Heart left ventricle (tissue), 13 donors: ENCODE results near the gene CDH13.

Experiments
- CTCF ChIP-seq, 12 donors: fragments of 200-600 bp; sonication (generic) in 4 of 12; IDR thresholded peaks; one replicate each; pipeline versions ENCODE4 v1.5.0 to v1.8.0; 2018 to 2022; ENCODE audit warnings: antibody characterized with exemption in 12 of 12, mild to moderate bottlenecking in 5 of 12
- POLR2A ChIP-seq, 2 donors: fragments of 450-650 bp; IDR thresholded peaks; one replicate each; pipeline ENCODE4 v1.6.1; 2017; ENCODE audit warnings: antibody characterized with exemption in 2 of 2, mild to moderate bottlenecking in 2 of 2, moderate library complexity in 2 of 2
- donor health status: ischemic (EF 13 %, LVEDD 7.1; RV severe dilation, severe dysfunction).
- donor health status: DM: no; HTN: yes; CAD: no.
- donor health status: DM: no; HTN: no; CAD: no.
- donor health status: ischemic (EF 25% LVEDD 6.9; RV normal size, moderate dysfunction).
- donor health status: ischemic (EF 25% LVEDD 5.7; RV mildly dilated, moderate dysfunction).
- donor health status: ischemic (EF 35%, LVEDD 5.7; RV mildly dilated, moderate dysfunction).
- donor health status: nonischemic (EF 11% LVEDD 7.7; RV severe dilation, severe dysfunction).
- donor health status: DM: yes; HTN: yes; CAD: no.
- donor health status: PGD.
- donor health status: ischemic (EF 29% LVEDD 5.4; RV normal size, mild dysfunction).
- donor health status: nonischemic (EF 23%, LVEDD 6.1; RV moderate dilation, normal function).

- TF ChIP-seq CTCF (IDR thresholded peaks at IDR 0.05) = no peak
- TF ChIP-seq POLR2A (IDR thresholded peaks at IDR 0.05) = no peak
These were observed 3.5 kb upstream of the CDH13 start for GRCh38 chr16:82623241-82623640.
